Measurements from ENCODE around the gene WWP2.

- no peak for TF ChIP-seq CTCF (IDR thresholded peaks at IDR 0.05)
- TF ChIP-seq EP300 (IDR thresholded peaks at IDR 0.05): no peak
- no peak for TF ChIP-seq POLR2A (IDR thresholded peaks at IDR 0.05)
Observed at GRCh38 chr16:69833357-69834282, 71.5 kb downstream of the WWP2 start.

Data from ovary (tissue), 3 donors.